NCI-H510A (cell line): ENCODE measurements around the gene FANK1.
"Not testable (repeated sequence)": the region's sequence is repeated elsewhere in the genome, so short reads cannot be mapped to it uniquely, and the experiment has no call there.

ENCODE experiments used
- DNase-seq: peaks from one replicate; lab custom pipeline; 2025; lab: John Stamatoyannopoulos, UW

Gene FANK1

DNA sequence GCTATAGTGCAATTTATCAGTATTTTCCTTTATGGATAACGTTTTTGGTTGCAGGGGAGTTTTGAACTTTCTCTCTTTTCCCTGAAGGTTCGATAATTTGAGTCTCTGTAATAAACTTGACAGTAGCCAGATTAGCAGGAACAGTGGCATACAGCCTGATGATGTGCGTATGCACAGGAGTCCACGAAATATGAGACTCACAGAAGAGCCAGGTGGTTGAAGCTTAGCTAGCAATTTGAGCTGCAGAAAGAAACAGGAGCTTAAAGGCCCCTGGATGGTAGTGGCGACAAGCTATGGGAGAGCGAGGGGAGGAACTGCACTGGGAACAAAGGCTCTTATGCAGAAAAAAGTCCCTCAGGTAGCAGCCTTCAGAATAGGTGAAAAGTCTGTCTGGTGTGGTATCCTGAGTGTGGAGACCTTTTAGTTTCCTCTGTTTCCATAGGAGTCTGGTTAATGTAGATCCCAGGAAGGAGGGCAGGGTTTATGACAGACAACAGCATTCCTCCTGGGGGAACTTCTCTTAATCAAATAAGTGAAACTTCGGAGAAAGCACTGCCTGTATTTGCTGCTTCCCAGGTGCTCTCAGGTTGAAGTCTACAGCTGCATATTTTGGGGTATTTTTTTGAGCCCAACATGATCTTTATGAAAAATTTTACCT is 32.7 kb downstream of the FANK1 start:
- peak; percentile 66 for DNase-seq

DNA sequence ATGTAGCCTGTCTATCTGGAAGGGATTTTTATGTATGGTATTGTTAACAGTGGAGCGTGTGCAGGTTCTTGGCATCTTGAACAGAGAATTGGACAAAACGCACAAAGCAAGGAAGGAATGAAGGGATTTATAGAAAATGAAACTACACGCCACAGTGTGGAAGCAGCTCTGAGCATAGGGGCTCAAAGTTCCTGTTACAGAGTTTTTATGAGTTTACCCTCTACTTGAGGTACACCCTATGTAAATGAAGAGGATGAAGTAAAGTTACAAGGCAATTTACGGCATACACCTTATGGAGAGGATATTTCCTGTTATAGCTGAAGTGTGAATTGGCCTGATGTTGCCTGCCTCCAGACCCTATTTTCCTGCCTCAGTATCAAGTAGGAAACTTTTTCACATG is 33.3 kb downstream of the FANK1 start:
- no peak for DNase-seq

DNA sequence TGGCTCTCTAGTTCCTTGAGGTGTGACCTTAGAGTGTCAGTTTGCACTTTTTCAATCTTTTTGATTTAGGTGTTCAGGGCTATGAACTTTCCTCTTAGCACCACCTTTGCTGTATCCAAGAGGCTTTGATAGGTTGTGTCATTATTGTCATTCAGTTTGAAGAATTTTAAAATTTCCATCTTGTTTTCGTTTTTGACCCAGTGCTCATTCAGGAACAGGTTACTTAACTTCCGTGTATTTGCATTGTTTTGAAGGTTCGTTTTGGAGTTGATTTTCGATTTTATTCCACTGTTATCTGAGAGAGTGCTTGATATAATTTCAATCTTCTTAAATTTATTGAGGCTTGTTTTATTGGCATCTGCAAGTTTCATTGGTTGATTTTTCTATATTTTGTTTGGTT is 37.3 kb downstream of the FANK1 start:
- no peak for DNase-seq

DNA sequence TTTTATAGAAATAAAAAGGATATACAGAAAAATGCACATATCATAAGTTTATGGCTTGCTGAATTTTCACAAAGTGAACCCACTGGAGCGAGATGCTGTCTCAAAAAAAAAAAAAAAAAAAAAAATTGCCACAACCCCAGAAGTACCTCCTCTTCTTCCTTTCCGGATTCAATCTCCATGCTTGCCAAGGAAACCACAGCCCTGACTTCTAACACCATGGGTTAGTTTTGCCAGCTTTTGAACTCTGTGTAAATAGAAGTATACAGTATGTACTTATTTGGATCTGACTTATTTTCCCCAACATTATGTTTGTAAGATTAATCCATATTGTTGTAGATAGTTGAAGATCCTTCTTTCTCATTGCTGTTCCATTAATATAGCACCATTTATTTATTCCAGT is 40.0 kb downstream of the FANK1 start:
- no peak for DNase-seq

DNA sequence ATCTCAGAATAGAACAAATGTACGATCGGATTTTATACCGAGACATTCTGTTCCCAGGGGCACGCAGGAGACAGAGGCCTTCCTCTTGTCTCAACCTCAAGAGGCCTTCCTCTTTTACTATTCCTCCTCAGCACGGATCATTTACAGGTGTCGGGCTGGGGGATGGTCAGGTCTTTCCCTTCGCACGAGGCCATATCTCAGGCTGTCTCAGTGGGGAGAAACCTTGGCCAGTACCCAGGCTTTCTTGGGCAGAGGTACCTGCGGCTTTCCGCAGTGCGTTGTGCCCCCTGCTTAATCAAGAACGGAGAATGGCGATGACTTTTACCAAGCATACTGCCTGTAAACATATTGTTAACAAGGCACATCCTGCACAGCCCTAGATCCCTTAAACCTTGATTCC is 44.2 kb downstream of the FANK1 start:
- DNase-seq, result no peak

DNA sequence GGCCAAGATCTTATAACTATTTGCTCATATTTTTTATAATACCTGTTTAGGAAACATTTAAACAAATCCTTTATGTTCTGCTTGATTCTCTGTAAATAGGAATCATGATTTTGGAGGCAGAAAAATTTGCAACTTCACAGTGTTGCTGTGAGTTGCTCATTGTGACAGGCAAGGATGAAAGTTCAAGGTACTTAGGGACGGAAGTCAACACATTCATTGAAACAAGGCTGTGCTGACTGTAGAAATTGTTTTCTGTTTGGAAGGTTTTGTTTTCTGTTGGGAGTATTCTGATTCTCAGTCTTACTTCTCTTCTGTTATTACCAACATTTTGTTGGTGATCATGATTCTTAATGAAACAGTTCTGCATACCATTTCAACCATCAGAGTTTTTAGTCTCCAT is 54.9 kb downstream of the FANK1 start:
- DNase-seq, result no peak

DNA sequence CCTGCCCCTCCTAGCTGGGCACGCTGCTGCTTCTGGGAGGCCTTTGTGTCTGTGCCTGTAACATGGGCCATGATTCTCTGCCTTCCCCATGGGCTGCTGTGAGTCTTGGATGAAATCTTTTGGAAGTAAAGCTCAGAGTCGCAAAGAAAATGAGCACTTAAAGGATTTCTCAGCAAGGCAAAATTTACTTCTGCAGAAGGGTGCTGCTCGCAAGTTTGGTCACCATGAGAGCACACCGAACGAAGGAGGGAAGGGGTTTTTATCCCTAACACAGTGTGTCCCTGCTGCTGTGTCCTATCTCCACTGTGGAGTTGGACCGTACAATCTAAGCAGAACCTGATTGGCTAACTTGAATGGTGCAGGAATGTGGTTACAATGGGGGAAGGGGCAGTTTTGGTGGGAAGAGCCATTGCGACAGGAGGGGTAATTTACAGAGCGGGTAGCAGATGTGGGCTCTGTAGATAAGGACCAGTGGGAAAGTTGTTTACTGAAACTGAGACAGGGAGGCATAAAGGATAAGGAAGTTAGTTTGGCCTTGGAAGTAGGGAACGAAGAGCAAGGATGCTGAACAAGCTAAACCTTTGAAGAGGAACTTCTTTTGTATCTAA is 57.5 kb downstream of the FANK1 start:
- DNase-seq, result no peak

DNA sequence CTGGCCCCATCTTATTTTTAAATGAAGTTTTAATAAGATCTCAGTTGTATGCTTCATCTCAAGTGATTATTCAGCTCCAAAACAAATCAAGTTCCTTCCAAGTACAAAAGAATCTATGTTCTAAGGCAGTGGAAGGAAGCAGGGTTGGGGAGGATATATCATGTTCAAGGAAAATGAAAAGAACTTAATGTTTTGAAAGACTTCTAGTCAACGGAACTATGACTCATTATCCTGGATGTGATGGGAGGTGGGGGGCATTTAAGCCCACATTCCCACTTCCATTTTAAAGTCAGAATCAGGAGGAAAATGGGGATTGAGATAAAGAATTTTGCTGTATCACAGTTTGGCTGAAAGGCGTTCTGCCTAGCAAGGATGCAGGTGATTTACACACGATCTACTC is 59.4 kb downstream of the FANK1 start:
- no peak for DNase-seq

DNA sequence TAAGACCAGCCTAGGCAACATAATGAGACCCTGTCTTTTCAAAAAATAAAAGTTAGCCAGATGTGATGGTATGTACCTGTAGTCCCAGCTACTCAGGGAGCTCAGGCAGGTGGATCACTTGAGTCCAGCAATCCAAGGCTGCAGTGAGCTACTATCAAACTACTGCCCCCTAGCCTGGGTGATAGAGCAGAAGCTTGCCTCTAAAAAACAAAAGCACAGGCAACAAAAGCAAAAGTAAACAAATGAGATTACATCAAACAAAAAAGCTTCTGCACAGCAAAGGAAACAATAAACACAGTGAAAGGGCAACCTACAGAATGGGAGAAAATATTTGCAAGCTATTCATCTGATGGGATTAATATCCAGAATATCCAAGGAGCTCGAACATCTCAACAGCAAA is 65.4 kb downstream of the FANK1 start:
- no peak for DNase-seq

DNA sequence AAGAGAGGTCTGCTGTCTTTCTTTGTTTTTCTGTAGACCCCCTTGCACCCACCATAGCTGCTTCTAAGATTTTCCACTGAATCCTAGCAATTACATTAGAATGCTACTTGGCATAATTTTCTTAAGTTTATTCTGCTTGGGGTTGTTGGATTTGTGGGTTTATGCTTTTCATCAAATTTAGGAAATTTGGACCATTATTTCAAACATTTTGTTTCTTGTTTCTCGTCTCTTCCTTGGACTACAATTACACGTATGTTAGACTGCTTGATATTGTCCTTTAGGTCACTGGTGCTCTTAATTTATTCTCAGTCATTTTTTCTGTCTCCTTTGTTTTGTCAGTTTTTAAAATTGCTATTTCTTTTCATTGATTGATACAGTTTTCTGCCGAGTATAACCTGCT is 65.8 kb downstream of the FANK1 start:
- no peak for DNase-seq

DNA sequence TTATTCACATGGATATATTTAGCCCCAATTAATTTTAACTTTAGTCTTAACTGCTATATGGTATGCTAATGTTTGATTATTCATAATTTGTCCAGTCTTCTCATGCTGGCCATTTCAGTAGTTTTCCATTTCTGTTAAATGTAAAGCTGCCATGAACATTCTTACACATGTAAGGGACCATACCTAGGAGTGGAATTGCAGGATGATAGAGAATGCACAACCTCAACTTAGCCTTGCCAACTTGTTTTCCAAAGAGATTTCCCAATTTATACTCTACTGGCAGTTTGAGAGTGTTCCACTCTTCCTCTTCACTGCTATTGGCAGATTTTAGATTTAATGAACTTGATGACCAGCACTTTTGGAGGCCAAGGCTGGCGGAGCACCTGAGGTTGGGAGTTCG is 68.2 kb downstream of the FANK1 start:
- no peak for DNase-seq

DNA sequence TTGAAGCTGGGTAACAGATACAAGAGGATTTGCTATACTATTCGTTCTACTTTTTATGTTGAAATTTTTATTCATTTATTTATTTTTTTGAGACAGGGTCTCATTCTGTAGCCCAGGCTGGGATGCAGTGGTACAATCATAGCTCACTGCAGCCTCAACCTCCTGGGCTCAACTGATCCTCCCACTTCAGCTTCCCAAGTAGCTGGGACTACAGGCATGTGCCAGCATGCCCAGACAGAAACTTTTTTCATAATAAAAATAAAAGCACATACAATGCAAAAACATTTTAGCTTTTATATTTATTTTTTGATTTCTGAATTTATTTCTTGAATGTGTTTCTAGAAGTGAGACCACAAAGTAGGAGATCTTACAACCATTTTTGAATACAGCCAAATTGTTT is 71.2 kb downstream of the FANK1 start:
- no peak for DNase-seq

DNA sequence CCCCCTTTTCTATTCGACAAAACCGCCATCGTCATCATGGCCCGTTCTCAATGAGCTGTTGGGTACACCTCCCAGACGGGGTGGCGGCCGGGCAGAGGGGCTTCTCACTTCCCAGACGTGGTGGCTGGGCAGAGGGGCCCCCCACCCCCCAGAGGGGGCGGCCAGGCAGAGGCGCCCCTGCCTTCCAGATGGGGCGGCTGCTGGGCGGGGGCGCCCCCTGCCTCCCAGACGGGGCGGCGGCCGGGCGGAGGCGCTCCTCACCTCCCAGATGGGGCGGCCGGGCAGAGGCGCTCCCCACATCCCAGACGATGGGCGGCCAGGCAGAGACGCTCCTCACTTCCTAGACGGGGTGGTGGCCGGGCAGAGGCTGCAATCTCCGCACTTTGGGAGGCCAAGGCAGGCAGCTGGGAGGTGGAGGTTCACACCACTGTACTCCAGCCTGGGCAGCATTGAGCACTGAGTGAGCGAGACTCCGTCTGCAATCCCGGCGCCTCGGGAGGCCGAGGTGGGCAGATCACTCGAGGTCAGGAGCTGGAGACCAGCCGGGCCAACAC is 73.8 kb downstream of the FANK1 start:
- not testable (repeated sequence) for DNase-seq

DNA sequence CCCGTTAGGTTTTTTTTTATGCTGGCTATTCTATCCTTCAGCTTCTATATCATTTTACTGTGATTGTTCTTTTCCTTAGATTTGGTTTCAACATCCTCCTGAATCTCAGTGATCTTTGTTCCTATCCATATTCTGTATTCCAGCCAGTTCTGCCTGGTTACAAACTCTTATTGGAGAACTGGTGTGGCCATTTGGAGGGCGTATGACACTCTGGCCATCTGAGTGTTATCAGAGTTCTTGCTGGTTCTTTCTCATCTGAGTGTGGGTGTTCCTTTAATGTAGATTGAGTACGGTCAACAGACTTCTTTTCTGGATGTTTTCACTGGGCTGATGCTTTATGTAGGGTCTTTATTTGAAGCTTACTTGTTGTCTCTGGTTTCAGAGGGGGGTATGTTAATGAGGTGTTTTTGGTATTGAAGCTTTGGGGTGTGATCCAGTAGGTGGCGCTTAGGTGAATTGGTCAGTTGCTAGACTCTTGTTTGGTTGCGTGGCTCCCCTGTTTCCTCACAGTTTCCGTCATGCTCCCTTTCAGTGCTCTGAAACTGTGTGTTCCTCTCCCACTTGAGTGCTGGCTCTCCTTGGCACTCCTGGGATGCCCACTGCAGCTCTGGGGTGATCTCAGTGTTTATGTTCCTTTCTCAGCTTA is 80.7 kb downstream of the FANK1 start:
- no peak for DNase-seq

DNA sequence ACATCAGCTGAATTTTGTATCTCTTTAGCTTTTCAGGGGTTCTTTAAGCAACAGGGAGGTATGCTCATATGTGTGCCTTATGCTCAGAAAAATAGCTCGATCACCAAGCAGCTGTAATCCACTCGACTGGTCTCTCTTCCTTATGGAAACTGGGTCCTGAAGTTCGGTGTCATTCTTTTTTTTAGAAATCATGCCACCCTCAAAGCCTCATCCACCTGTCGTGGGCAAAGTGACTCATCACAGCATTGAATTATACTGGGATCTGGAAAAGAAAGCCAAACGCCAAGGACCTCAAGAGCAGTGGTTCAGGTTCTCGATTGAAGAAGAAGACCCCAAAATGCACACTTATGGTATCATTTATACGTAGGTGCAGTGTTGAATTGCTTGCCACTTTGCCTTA is 83.6 kb downstream of the FANK1 start:
- DNase-seq, result no peak

DNA sequence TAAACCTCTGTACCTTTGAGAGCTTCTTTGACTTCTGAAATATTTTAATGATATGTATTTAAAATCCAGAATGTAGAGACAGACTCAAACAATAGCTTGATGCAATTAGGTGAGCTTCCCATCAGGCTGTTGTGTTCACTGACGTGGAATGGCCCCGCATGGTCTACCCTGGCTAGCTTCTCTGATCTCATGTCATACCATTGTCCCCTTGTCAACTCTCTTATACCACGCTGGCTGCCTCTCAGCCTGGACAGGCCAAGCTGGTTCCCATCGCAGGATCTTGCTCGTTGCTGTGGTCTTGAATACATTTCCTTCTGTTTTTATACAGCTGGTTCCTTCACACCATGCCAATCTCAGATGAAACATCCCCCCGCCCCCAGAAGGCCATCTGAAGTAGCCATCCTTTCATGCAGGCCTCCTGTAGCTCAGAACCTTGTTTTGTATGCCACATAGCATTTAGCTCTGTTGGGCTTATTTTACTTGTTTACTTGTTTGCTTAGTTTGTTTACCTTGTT is 84.2 kb downstream of the FANK1 start:
- DNase-seq, result no peak

DNA sequence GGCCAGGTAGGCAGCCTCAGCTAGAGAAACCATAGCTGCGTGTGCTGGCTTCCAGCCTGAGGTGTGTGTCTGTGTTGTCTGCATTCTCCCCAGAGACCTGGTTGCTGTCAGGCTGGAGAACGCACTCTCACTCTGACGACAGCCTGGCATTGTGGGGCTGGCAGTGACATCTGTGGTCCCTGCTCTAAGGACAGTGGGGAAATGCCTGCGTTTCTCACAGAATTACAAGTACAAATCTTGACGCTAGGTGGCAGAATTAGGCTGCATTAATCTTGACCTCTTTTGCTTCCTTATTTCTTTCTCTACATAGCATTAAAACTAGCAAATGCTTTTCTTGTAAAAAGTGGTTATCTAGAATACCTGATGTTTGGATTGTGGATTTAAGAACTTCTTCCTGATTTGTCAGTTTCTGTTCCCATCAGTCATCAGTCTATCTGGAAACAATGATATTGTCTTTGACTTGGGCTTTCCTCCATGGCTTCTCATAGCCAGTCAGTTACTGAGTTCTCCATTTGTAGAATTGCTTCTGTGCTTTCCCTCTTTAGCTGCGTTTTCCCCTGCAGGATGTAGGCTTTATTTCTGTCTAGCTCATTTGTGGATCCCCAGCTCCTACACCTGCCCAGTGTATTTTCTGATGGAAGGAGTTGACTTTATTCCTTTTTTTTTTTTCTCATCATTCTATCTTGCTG is 86.0 kb downstream of the FANK1 start:
- DNase-seq, result no peak

DNA sequence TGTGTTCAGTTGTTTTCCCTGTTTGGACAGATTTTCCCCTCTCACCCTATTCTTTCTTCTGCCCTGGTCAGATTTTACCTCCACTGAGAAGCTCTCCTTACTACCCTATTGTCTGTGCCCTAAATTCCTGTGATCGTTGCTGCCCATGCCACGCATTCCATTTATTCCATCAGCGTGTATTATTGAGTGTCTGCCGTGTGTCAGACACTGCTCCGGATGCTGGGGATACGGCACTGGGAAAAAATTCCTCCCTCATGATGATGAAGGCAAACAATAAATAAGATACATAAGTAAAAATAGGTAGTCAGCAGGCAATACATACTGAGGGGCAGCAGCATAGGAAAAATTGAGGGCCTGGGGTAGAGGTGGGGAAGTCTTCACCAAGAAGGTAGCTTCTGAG is 86.8 kb downstream of the FANK1 start:
- DNase-seq, result no peak

DNA sequence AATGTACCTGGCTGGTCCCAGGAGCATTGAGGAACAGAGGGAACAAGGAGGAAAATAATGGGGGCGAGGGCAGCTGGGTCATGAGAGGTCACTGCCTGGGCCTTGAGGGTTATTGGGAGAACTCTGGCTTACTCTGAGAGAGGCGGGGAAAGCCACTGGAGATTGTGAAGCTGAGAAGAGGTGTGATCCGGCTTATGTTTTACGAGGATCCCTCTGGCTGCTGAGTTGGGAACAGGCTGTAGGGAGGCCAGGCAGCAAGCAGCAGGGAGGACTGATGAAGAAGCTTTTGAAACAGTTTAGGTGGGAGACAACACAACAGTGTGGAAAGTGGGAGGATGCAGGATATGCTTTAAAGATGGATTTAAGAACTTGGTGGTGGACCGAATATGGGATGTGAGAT is 87.3 kb downstream of the FANK1 start:
- DNase-seq, result no peak

DNA sequence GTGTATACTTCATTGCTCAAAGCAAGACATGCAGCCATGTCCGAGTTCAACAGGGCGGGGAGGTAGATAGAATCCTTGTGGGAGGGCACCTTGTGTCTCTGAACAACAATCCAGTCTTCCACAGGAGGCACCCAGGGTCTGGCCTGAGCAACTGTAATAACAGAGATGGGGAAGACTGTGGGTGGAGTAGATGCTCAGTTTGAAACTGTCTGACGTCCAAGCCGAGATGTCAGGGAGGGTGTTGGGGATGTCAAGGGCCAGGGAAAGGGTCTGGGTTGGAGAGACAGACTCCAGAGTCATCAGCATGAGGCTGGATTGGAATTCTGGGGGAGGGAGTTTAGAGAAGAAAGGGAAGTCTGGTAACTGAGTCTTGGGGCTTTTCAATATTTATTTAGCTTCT is 88.0 kb downstream of the FANK1 start:
- DNase-seq, result no peak

DNA sequence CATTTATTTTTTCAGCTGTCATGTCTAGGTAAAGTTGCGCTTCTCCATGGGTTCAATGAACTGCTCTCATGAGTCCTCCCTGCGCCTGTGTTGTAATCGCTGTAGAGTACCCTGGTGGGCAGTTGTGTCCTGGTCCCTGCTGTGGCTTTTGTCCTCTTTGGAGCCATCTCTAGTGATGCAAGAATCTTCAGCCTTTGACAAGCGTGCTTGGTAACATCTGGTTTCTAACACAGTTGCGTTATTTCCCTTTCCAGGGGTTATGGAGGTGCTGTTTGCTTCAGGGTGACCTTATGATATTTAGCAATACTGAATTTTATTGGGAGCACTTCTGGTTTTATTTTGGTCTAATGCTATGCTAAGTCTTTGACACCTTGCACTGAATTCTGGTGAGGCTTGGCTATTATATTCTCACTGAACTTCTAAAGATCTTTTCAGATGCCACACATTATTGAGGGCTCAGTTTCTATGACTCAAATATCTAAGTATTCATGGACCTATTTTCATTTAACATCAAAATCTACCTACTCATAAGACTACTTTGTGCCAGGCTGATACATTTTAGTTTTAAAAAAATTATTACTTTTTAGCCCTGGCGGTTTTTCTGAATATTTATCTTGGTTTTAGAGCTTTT is 88.6 kb downstream of the FANK1 start:
- no peak for DNase-seq

DNA sequence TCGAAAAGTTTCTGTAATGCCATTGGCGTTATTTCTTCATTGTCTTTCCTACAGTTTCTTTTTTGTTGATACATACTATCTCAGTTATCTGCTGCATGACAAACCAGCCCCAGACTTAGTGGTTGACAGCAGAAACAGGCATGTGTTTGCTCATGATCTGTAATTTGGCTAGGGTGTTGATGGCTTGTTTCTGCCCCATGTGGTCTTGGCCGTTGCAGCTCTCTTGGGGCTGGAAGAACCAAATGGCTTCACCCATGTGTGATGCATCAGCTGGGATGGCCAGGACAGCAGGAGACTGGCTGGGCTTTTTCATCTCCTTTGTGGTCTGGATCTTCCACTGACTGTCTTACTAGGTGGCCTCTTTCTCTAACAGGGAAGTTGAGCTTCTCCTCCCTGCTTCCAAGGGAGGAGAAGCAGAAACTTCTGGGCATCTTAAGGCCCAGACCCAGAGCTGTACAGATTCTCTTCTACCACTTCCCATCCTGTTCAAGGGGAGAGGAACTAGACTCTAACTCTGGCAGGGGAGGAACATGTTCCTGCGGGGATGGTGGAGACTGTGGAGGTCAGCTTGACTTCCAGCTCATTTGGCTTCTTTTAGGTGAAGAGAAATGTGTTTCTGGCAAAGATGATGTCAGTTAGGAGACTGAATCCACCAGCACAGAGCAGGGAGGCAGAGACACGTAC is 89.3 kb downstream of the FANK1 start:
- DNase-seq, result no peak
